Stimulated activated CD4-positive, alpha-beta T cell treated with anti-CD3 and anti-CD28 coated beads, TNF-alpha, amount 100 ng/mL, for 4 hours (primary cell): Measurements from ENCODE around the gene EHD3.

Experiments
- DNase-seq, 3 experiments: peaks; one replicate each; pipeline ENCODE4 v3.0.0-alpha.2; 2020; ENCODE audit warnings: low read depth in 3 of 3

Gene EHD3

DNA sequence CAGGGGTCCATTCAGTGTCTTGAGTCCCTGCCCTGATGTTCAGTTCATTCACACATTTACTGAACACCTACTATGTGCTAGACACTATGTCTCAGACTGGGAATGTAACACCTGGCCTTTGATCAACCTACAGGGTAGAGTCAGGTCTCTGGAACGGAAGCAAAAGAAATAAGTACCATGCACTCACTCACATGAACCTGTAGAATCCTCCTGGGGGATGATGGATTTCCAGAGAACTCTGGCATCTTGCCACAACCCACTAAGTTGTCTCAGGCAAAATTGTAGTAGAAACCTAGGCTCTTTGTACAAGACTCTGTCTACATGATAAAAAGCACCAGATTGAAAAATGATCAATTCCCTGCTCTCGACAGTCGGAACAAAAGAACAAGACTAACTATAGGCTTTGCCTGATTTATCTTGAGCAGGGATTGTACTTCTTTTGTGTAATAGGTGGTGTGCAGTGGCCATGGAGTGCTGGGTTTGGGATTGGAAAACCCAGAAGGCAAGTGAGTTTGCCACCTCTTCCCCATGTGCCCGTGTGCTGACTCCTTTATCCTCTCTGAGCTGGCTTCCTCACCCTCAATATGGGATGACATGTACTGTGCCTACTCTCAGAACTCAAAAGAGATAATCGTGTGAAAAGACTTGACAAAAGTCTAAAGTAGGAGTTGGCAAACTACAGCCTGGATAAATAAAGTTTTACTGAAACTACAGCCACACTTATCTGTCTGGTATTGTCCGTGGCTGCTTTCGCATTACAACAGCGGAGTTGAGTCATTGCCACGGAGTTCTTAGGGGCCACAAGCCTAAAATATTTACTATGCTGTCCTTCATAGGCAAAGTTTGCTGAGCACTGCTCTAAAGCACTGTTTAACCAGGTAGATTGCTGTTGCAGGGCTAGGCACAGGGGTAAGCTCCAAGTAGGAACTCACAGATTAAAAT lies 21.0 kb upstream of the EHD3 start:
- DNase-seq = no peak

DNA sequence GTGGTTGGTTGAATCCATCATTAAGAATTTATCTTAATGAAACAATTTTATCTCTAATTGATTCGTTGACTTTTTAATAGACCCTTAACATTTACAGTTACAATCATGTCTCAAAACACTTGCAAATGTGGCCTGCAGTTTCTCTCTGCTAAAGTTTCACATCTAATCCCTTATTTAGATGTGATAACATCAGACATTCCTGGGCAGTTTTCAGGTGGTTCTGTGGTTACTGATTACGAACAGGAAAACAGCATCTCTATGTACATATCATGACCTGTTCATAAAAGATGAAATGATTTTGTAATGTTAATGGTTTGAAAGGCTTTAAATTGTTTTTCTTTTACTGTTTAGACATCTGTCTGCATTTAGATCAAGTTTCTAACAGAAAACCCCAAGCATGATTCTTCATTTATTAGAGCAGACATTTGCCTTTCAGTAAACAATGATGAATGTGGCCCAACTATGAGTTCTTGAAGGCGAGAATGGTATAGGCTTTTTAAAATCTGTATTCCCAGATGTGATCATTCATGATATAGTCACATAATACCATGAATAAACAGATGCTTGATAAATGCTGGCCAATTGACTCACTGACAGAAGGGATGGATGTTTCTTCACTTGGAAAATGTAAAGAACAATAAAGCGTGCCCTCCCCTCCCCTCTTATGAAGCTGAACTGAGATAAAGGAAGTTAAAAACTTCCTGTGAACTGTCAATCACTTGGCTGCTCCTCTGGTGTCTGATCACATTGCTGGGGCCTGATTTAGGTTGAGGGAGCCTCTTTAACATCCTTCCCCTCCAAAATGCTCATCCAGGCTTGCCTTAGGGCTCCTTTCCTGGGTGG lies 20.1 kb upstream of the EHD3 start:
- no peak for DNase-seq

DNA sequence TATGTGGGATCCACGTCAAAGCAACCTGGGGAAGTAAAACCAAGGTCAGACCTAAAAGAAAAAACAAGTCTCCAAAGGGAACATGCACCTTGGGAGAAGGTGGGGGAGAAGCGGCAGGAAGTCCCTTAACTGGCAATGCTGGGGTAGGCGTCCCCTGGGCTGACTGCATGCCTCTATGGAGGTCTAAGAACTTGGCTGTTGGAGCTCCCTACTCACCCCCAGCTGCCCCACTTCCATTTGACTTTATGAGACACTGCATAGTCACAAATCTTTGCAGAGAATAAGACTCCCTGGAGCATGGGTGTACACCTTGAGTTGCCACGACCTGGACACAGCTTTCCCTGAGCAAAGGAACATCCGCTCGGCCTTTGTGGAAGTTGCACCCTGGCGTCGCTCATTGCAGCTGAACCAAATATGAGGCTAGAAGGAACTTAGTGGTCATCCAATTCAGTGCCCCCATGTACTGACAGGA lies 19.5 kb upstream of the EHD3 start:
- no peak for DNase-seq

DNA sequence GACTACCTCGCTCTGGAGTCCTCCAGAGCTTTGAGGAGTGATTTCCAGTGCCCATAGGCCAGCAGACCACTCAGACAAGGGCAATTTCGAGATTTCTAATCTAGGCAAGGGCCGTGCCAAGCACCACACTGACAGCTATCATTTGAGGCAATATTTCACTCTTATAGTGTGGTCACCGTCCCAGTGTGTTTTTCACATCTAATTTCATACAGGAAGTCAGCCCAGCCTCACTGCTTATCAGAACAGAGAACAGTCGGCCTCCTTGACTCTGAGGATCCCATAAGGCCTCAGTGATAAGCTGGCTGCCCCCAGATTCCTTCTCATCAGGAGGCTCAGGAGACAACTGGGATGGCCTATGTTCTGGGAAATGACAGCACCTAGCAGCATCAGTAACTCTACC lies 17.2 kb upstream of the EHD3 start:
- no peak for DNase-seq

DNA sequence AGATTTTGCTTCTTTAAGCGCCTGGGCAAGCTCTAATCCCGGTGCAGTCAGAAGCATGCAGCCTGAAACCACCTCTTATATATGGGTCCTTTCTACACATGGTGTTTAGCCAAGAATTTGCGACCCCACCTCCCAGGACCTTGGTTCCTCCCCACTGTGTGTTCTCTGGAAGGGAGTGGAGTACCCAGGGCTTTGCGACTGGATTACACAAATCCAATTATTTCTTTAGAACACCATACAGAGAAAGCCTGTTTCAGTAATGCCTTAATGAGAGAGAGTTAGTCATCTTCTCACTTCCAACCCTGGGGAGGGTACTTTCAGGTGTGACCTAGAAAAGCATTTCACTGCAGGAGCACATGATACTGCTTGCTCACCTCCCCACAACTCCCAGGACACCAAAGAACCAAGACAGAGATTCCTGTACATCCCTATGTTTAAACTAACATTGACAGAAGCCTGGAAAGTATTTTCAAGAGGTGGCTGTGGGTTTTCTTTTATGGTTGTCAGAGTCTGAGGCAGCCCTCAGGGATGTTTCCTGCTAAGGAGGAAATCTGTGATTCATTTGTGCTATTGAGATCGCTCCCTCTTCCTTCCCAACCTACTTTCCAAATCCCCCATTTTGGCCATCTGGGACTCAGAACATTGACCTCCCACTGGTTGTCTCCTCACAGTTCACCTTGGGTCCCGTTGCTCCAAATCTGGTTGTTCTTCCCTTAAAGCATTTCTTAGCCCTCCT lies 16.3 kb upstream of the EHD3 start, which contains the start of gene CAPN14:
Gene CAPN14, minus strand, starts transcription at position 51 of the 736 bp plus-strand sequence. CDS start 12,068 bp downstream, outside the sequence.
- no peak for DNase-seq

DNA sequence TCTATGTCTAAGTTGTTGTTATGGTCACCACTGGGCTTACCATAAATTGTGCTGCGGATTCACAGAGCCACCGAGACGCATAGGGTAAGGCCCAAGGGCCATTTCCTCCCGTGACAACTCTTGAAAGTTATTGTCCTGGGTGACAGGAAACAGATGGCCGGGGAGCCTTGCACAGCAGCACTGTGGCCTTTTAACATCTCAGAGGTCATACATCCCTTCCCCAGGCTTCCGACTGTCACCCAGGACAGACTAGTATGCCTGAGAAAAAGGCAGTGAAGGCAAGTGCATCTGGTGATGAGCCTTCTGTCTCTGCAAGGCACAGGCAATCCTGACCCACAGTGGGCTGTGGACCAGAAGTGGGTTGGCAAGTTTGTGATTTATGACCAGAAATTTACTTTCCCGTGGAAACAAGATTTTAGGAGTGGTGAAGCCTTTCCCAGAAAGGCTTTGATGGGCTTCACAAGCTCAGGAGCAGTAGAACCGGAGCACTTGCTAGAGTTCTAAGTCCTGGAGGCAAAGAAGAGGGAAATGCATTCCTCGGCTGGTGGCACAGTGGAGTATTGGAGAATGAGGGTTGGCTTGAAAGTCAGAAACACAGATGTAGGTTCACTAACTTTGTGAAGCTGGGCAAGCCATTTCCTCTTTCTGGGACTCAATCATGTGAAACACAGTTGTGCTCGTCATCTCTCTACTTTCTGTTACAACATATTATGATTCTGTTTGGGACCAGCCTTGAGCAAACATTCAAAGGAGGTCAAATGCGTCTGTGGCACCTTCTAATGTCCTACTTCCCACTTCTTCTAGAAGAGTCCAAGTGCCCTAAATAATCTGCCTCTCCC lies 14.6 kb upstream of the EHD3 start:
- DNase-seq = no peak

DNA sequence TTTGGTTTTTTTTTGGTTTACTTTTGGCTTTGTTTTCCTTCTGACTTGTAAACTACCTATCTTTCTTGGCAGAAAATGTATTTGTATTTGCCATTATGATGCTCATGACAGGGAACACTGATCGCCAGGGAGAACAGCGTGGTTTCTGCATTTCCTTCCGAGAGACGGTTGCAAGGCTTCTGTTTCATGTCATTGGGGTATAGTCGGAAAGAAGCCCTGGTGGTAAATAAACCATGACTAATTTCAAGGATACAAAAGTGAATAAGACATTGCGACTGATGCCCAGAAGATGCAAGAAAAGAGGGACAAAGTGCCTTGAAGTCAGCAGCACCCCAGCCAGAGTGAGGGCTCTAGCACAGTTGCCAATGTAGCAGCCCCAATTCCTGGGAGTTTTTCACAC lies 12.4 kb upstream of the EHD3 start:
- DNase-seq = no peak

DNA sequence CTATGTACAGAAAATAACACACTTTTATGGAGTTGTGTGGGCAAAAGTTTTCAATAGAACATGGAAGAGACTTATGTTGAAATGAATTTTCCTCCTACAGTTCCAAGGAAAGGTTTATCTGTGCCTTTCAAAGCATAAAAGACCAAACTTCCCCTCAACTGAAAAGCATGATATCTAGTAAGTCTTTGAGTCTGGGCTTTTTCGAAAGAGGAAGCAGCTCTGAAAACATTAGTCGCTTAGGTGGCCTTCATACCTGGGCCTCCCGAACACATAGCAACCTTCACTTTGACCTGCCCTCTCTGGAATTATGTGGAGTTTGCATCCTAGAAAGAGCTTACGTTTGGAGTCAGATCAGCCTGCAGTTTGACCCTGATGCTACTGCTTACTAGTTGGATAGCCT lies 11.9 kb upstream of the EHD3 start:
- no peak for DNase-seq

DNA sequence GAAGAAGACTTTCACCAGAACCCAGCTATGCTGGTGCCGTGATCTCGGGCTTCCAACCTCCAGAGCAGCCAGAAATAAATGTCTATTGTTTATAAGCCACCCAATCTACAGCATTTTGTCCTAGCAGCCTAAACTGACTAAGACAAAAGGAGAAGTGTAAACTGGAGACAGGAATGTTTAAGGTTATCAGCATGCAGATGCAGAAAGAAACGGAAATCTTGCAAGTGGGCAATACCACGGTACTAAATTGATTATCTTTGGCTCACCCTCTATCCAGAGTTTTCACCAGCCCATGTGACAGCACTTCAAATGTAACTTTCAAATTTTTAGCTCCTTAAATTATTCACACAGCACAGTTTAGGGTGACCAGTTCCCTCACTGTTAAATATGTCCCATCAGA lies 10.9 kb upstream of the EHD3 start:
- DNase-seq = no peak

DNA sequence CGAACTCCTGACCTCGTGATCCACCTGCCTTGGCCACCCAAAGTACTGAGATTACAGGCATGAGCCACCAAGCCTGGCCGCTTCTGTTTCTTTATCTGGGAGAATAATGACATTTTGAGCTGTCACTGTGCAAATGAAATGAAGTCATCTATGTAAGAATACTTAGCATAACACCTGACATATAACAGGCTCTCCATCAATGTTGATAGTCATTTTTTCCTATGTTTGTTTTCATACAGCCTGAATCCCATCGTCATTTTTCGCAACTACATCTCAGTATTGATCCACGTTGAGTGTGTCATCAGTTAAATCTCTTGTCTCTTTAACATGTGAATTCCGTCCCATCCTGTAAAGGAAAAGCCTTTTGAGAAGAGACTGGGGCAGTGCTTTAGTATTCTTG lies 10.2 kb upstream of the EHD3 start:
- DNase-seq = no peak

DNA sequence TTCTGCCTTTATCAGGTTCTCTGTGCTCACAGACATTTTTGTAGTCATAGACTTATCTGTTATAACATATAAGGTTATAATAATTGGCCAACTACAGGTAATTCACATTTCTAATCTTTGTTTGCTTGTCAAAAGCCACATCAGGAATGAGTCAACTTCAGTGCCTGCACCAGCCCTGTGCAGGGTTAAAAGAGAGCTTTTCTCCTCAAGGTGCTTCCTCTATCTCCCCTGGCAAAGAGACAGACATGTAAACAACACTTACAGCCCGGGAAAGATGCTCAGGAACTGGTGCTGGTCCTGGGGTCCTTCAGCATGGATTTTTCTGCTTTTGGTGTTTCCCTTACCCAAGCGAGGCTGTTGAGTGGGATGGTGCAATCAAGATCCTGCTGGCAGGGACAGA lies 7.7 kb upstream of the EHD3 start:
- DNase-seq = no peak

DNA sequence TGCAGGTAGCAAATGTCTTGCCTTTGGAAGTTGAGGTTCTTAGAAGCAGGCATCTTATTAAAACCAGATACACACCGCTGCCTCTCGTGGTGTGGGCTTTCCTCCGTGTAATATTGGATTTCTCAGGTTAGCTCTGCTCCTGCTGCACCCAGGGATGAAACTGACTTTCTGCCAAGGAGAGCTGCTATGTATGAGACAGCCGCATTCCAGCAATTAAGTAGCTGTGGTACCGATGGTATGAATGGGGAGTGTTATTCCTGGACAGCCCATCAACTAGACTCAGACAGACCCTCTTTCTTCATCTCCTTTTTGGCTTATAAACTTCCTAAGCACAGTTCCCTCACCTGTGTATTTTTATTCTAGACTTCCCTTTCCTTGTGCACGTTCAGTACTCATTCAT lies 6.8 kb upstream of the EHD3 start:
- DNase-seq = no peak

DNA sequence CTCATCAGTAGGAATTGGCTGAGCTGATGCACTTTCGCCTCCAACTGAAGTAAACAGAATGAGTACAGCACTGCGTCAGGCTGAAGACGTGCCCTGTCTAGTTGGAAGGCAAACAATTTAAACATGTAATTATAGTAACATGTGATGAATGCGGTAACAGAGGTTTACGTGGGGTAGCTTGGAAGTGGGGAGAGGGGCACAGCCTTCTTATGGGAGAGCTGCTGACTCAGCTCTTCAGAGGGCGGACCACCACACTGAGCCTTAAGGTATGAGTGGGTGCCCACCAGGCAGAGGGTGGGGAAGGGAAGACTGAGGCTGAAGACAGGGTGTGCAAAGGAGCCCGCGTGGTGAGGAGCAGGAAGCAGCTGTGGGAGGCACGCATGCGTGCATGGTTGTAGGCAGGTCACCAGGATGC lies 6.2 kb upstream of the EHD3 start:
- DNase-seq = no peak

DNA sequence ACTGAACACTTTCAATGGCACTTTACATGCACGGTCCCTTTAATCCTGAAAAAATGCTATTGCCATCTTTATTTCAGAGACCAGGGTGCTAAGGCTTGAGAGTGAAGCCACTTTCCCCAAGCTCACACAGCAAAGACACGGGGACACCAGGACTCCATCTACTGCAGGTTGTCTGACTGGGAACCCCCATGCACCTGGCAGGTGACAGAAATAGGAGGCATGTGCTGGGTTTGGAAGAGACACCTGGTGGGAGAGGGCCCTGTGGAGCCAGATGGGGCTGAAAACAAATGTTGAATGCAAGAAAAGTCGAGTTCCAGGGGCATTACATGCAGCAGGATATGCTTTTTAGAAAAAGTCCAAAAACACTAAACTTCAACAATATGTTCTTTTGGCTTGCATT lies 5.2 kb upstream of the EHD3 start:
- no peak for DNase-seq

DNA sequence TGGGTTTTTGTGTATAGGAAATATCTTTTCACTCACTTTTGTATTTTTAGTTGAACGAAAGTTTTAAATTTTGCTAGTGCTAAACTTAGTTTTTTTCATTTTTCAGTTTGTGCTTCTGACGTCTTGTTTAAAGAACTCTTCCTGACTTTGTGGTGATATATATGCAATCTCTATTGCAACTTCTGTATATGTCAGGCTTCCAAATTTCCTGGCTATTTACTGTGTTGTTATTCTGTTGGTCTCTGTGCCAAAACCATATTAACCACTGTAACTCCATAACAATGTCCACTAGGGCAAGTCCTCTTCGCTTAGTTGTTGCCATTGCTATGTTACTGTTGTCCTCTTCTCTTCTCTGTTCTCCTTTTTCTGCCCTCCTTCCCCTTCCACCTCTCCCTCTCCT lies 3.2 kb upstream of the EHD3 start:
- no peak for DNase-seq

DNA sequence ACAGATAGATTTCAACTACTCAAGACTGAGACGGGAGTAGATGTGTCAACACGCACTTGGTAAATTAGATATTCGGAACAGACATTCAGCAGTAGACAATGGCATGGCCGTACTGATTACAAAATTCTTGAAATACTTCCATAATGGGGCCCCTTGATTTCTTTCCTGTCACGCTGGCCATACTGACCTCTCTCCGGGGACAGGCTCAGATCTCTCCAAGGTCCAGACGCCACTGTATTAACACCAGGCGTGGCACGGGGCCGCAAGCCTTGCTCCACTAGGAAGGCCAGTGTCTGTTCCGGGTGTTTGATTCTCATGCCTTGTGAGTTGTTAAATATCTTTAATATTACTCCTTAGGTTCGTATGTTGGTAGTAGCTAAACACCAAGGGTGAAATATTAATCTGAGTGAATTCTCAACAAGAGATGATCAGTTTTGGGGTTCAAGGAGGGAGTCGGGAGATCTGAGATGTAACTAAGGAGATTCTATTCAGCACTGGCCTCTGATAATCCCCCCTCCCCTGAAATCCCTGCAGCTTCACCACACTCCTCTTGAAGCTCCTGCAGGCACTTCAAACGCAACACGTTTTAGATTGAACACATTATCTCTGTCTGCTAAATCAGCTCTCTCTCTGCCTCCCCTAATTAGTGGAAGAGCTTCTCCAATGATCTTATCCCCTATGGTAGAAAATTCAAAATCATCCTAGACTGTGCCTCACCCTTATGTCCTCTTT lies 2.2 kb upstream of the EHD3 start:
- DNase-seq = no peak

DNA sequence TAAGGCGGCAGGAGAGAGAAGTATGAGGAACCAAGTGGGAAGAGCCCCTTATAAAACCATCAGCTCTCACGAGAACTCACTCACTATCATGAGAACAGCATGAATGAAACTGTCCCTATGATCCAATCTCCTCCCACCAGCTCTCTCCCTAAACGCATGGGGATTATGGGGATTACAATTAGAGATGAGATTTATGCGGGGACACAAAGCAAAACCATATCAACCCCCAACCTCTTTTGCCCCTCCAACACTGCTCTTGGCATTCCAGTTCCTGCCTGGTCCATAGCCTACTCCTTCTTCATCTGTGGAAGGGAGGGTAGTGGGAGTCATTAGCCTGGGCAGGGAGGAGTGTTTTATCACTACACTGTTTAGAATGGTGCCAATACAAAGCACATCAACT lies 1.4 kb upstream of the EHD3 start:
- DNase-seq = no peak

DNA sequence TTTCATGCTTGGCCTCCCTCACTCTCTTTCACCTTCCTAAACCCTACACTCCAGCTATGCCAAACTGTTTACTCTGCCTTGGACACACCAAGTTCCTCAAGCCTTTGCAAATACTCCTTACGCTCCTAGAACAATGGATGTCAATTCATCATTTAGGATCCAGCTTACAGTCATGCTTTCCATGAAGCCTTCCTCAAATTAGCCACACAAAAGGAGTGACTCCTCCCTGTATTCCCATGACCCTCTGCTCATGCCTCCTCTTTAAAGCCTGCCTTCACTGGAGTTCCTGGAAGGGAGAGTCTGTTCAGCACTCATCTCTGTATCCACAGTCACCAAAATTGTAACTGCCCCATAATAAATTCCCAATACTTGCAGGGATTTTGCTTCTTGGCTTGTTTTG lies 721 bp upstream of the EHD3 start:
- DNase-seq = no peak

DNA sequence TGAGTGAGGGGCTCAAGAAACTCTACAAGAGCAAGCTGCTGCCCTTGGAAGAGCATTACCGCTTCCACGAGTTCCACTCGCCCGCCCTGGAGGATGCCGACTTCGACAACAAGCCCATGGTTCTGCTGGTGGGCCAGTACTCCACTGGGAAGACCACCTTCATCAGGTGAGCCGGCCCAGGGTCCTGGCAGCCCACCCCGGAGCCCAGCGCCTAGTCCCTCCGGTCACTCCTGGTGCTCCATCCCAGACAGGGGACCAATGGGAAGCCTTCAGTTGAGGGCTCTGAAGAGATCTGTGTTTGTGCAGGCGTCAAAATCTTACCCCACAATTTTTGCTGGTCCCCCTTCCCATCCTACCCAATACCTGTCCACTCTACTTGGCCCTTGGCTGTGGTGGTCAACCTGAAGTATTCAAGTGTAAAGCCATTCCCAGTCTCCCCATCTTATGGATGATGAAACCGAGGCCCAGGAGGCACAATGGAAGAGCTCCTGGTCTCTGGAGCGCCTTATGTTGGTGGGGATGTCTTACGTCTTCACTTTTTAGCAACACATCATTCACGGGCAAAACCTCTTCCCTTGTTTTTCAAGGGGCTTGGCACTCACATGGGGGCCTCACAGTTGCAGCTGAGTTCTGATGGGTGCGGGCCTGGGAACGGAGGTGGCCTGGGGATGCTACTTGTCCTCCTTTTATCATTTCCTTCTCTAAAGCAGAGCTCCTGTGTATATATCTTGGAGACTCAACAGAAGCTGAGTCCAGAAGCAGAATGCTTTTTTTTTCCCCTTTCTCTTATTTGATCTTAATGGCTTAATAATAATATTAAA lies 941 bp downstream of the EHD3 start:
- no peak for DNase-seq

DNA sequence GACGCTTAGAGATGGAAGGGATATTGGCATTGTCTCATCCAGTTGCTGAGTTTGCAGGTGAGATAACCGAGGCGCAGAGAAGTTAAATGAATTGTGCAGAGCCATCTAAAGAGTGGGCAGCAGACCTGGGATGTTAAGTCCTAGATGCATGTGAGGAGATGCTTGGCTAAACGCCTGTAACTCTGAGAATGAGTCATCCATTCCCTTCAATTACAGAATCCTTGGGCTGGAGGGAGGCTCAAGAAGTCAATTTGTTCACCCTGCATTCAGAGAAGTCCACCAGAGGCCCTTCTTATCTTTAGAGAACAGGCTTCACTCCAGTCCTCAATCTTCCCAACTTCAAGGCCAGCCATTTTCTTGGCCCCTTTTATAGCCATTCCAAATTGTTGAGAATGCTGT lies 1.6 kb downstream of the EHD3 start:
- no peak for DNase-seq
